CD14-positive monocyte (primary cell): ENCODE data around the gene RNGTT. TPM values are rescaled to one million over a fixed set of nuclear protein-coding genes. Genes with fewer than 3 reads are reported as not detected.
A peak's percentile ranks its signal among the peaks of the same experiment; 100 is the strongest.

Experiments used
- DNase-seq, 3 donors: peaks; one replicate each; pipeline ENCODE4 v3.0.0-alpha.2; 2011 to 2022
- H2AFZ ChIP-seq: 2 replicates; pipeline ENCODE4 v1.6.0; 2012; ENCODE audit warnings: mild to moderate bottlenecking, low read depth, low read length, inconsistent platforms; ENCODE audit not compliant: insufficient read depth, poor library complexity, severe bottlenecking
- H3K27ac ChIP-seq, 2 donors: 1 replicate in 1 of 2; 2 replicates in 1 of 2; pipeline ENCODE4 v1.5.1; 2012 to 2013; ENCODE audit warnings: low read length in 2 of 2, control low read depth in 1 of 2, inconsistent platforms in 1 of 2, low read depth in 1 of 2, mild to moderate bottlenecking in 1 of 2
- H3K27me3 ChIP-seq, 2 donors: one replicate each; pipeline versions ENCODE4 v1.6.0 to v1.6.1; 2011 to 2013; ENCODE audit warnings: low read length in 2 of 2; ENCODE audit not compliant: control insufficient read depth in 2 of 2, insufficient read depth in 2 of 2
- H3K36me3 ChIP-seq, 2 donors: replicated peaks in 1 of 2; 1 replicate in 1 of 2; 2 replicates in 1 of 2; pipeline versions ENCODE4 v1.5.1 to v1.6.1; 2012 to 2013; ENCODE audit warnings: low read length in 2 of 2, control low read depth in 1 of 2, inconsistent platforms in 1 of 2, mild to moderate bottlenecking in 1 of 2; ENCODE audit not compliant: insufficient read depth in 2 of 2, control insufficient read depth in 1 of 2
- H3K4me1 ChIP-seq, 2 donors: 1 replicate in 1 of 2; 2 replicates in 1 of 2; pipeline versions ENCODE4 v1.5.1 to v1.6.1; 2012 to 2013; ENCODE audit warnings: low read length in 2 of 2, control low read depth in 1 of 2, inconsistent platforms in 1 of 2, mild to moderate bottlenecking in 1 of 2, moderate library complexity in 1 of 2; ENCODE audit not compliant: insufficient read depth in 2 of 2, control insufficient read depth in 1 of 2
- H3K4me2 ChIP-seq: replicated peaks from 2 replicates; pipeline ENCODE3; 2012; ENCODE audit warnings: low read length, moderate library complexity, mild to moderate bottlenecking; ENCODE audit not compliant: poor library complexity, severe bottlenecking; ENCODE audit errors: extremely low read depth
- H3K4me3 ChIP-seq, 3 experiments: fragments of 200-600 bp in 1 of 3; sonication (generic) in 1 of 3; replicated peaks in 1 of 3; 1 replicate in 2 of 3; 2 replicates in 1 of 3; pipeline ENCODE4 v1.5.1; 2011 to 2013; ENCODE audit warnings: low read length in 3 of 3, mild to moderate bottlenecking in 3 of 3, control low read depth in 2 of 3, low read depth in 2 of 3, inconsistent platforms in 1 of 3, moderate library complexity in 1 of 3
- H3K79me2 ChIP-seq: 2 replicates; pipeline ENCODE4 v1.6.0; 2012; ENCODE audit warnings: mild to moderate bottlenecking, control low read depth, inconsistent platforms, low read length, moderate library complexity; ENCODE audit not compliant: insufficient read depth
- H3K9ac ChIP-seq: 2 replicates; pipeline ENCODE4 v1.6.0; 2017; ENCODE audit warnings: low read length, mild to moderate bottlenecking; ENCODE audit not compliant: insufficient read depth, poor library complexity, severe bottlenecking
- H3K9me3 ChIP-seq, 2 donors: replicated peaks in 1 of 2; 1 replicate in 1 of 2; 2 replicates in 1 of 2; pipeline versions ENCODE4 v1.5.1 to v1.6.1; 2012 to 2013; ENCODE audit warnings: low read length in 2 of 2, control low read depth in 1 of 2; ENCODE audit not compliant: control insufficient read depth in 1 of 2, insufficient read depth in 1 of 2
- H4K20me1 ChIP-seq: 2 replicates; pipeline ENCODE4 v1.6.0; 2012; ENCODE audit warnings: mild to moderate bottlenecking, low read length, control low read depth, moderate library complexity; ENCODE audit not compliant: insufficient read depth
- H3K27ac Mint-ChIP-seq, 7 donors: one replicate each; pipeline ENCODE4 v1.8.0; 2020; ENCODE audit warnings: mild to moderate bottlenecking in 7 of 7, mixed read lengths in 7 of 7, moderate library complexity in 6 of 7, inconsistent platforms in 2 of 7
- H3K27me3 Mint-ChIP-seq, 3 donors: one replicate each; pipeline ENCODE4 v1.8.0; 2021 to 2022; ENCODE audit warnings: low read depth in 3 of 3, mild to moderate bottlenecking in 3 of 3, mixed read lengths in 3 of 3, moderate library complexity in 3 of 3, inconsistent platforms in 1 of 3
- H3K36me3 Mint-ChIP-seq, 2 donors: one replicate each; pipeline ENCODE4 v1.8.0; 2020; ENCODE audit warnings: mixed read lengths in 2 of 2, inconsistent platforms in 1 of 2, mild to moderate bottlenecking in 1 of 2
- H3K4me1 Mint-ChIP-seq: one replicate; pipeline ENCODE4 v1.8.0; 2020; ENCODE audit warnings: mild to moderate bottlenecking, mixed read lengths
- H3K4me3 Mint-ChIP-seq, 2 donors: one replicate each; pipeline ENCODE4 v1.8.0; 2020; ENCODE audit warnings: mild to moderate bottlenecking in 2 of 2, mixed read lengths in 2 of 2, moderate library complexity in 1 of 2
- H3K9me3 Mint-ChIP-seq, 7 donors: one replicate each; pipeline ENCODE4 v1.8.0; 2020 to 2022; ENCODE audit warnings: mixed read lengths in 7 of 7, mild to moderate bottlenecking in 6 of 7, moderate library complexity in 6 of 7, inconsistent platforms in 2 of 7
- CTCF ChIP-seq: fragments of 200-600 bp; IDR thresholded peaks from one replicate; pipeline ENCODE4 v1.8.0; 2022; ENCODE audit warnings: antibody characterized with exemption, mild to moderate bottlenecking
- WGBS: methylation state at CpG from one replicate; pipeline ENCODE4 v1.1.5; 2013; ENCODE audit warnings: missing lambda C conversion rate; ENCODE audit not compliant: insufficient coverage; 5-methylcytosine and 5-hydroxymethylcytosine counted together
- intact Hi-C, 2 donors: fragments of 100-400 bp; cut with micrococcal nuclease; formaldehyde crosslinking; loops; one replicate each; pipeline versions ENCODE4 v1.15.0 to v1.15.1; 2023
- polyA plus RNA-seq, 3 donors: library from polyadenylated mRNA; depleted of rRNA in 1 of 3; unstranded in 2 of 3; stranded (reverse) in 1 of 3; fragments of 300-500 nt in 2 of 3; fragments of >200 nt in 1 of 3; fragmentation: Illumina TruSeq in 2 of 3; gene quantifications; 1 replicate in 2 of 3; 2 replicates in 1 of 3; pipeline ENCODE4 v1.2.3, GENCODE V29; 2012 to 2021

Gene RNGTT
- polyA plus RNA-seq, 3 donors, result 2.3 to 8.6 (median 5.8) TPM

- no peak overlapping the region for H2AFZ ChIP-seq
- intact Hi-C loops, result no loop called here
- no peak overlapping the region for H3K4me3 ChIP-seq
- no peaks in the 10 kb centered on the region for H3K4me1 Mint-ChIP-seq
- WGBS, result 86% methylated on average over 1 of the region's 2 CpGs
- peak overlapping the region in 1 of 7 donors; percentile 7 for H3K27ac Mint-ChIP-seq
- no peaks in the 10 kb centered on the region for H3K79me2 ChIP-seq
- H3K4me3 Mint-ChIP-seq, result no peak overlapping the region
- H3K9me3 ChIP-seq, result no peaks in the 10 kb centered on the region
- H3K4me2 ChIP-seq, result no peak overlapping the region
- no peak overlapping the region for H3K27ac ChIP-seq
- no peak for DNase-seq
- TF ChIP-seq CTCF, result no peak
- H3K9ac ChIP-seq, result no peak overlapping the region
- H3K9me3 Mint-ChIP-seq, result no peaks in the 10 kb centered on the region
- no peaks in the 10 kb centered on the region for H3K36me3 ChIP-seq
- no peaks in the 10 kb centered on the region for H3K4me1 ChIP-seq
- peaks cover 7 to 31% of the 10 kb centered on the region in 2 donors for H3K36me3 Mint-ChIP-seq
- H4K20me1 ChIP-seq, result no peaks in the 10 kb centered on the region
- H3K27me3 ChIP-seq, result no peaks in the 10 kb centered on the region
- no peaks in the 10 kb centered on the region for H3K27me3 Mint-ChIP-seq
These were observed 215.3 kb downstream of the RNGTT start for GRCh38 chr6:88748141-88748540.

GRCh38 chr6:88741939-88742338 is 221.5 kb downstream of the RNGTT start:
- H4K20me1 ChIP-seq, result no peaks in the 10 kb centered on the region
- no peaks in the 10 kb centered on the region for H3K4me1 Mint-ChIP-seq
- peaks cover 0 to 3% (median 0%) of the 10 kb centered on the region in 7 donors for H3K9me3 Mint-ChIP-seq
- H3K79me2 ChIP-seq, result no peaks in the 10 kb centered on the region
- no peaks in the 10 kb centered on the region for H3K27me3 Mint-ChIP-seq
- no peak overlapping the region for H3K9ac ChIP-seq
- no peaks in the 10 kb centered on the region for H3K27me3 ChIP-seq
- intact Hi-C loops, result no loop called here
- no CpG with 5 or more reads among the region's 1 CpG for WGBS
- no peak overlapping the region for H3K27ac Mint-ChIP-seq
- H2AFZ ChIP-seq, result no peak overlapping the region
- no peak for DNase-seq
- no peak overlapping the region for H3K27ac ChIP-seq
- H3K36me3 Mint-ChIP-seq, result peaks cover 10 to 35% of the 10 kb centered on the region in 2 donors
- no peak overlapping the region for H3K4me2 ChIP-seq
- no peak overlapping the region for H3K4me3 Mint-ChIP-seq
- no peak for TF ChIP-seq CTCF
- H3K4me1 ChIP-seq, result no peaks in the 10 kb centered on the region
- H3K36me3 ChIP-seq, result peaks cover 0 to 6% of the 10 kb centered on the region in 2 donors
- no peaks in the 10 kb centered on the region for H3K9me3 ChIP-seq
- no peak overlapping the region for H3K4me3 ChIP-seq
